ENCODE results near the gene MAN2A1. TPM values are rescaled to one million over a fixed set of nuclear protein-coding genes. Genes with fewer than 3 reads are reported as not detected.

The MAN2A1 gene
- total RNA-seq, 1 experiment from 2014 or later = 35.4 TPM

GRCh38 chr5:109694451-109694891 lies 4.7 kb downstream of the MAN2A1 start:
- POLR2A ChIA-PET = no interaction called here

More at GRCh38 chr5:109694451-109694891, 4.7 kb downstream of the MAN2A1 start:
- intact Hi-C loops (cut with micrococcal nuclease) = no loop called here
- H3K4me1 ChIP-seq (ENCODE audit: control insufficient read depth in 1 of 2, insufficient read depth in 2 of 2, low read length in 2 of 2) = peaks cover 4 to 11% of the 10 kb centered on the region in 2 experiments; a peak in 2 of 4 replicates
- H3K4me3 ChIP-seq (replicated peaks in 1 of 2; ENCODE audit: low read depth in 1 of 2, low read length in 2 of 2) = no peak overlapping the region
- H4K20me1 ChIP-seq (ENCODE audit: insufficient read depth) = no peaks in the 10 kb centered on the region
- RAD21 ChIA-PET (ENCODE audit: low non-redundant PET in 1 of 2, low total read pairs in 2 of 2, uncharacterized antibody in 2 of 2, unreplicated experiment in 2 of 2) = no interaction called here
- peaks cover 68% of the 10 kb centered on the region for H3K79me2 ChIP-seq (ENCODE audit: insufficient read depth, low read length)
- no peaks in the 10 kb centered on the region for H3K9me3 ChIP-seq (ENCODE audit: control insufficient read depth in 1 of 2, insufficient read depth in 1 of 2, low read depth in 1 of 2, low read length in 2 of 2)
- CTCF ChIA-PET = no interaction called here
- H2AFZ ChIP-seq (ENCODE audit: low read depth, low read length, poor library complexity, severe bottlenecking) = no peak overlapping the region
- H3K27me3 ChIP-seq (ENCODE audit: insufficient read depth, low read length) = no peaks in the 10 kb centered on the region
- TF ChIP-seq SP1 (IDR thresholded peaks at IDR 0.05; ENCODE audit: low read depth) = no peak
- TF ChIP-seq ZNF274 (IDR thresholded peaks at IDR 0.05; ENCODE audit: low read depth, low read length) = no peak
- TF ChIP-seq ZFX (IDR thresholded peaks at IDR 0.05) = no peak
- no peak for TF ChIP-seq REST (IDR thresholded peaks at IDR 0.05; ENCODE audit: low read depth)
- no peak for TF ChIP-seq SIN3A (IDR thresholded peaks at IDR 0.05; ENCODE audit: low read depth)
- TF ChIP-seq ELF1 (IDR thresholded peaks at IDR 0.05; ENCODE audit: borderline replicate concordance, low read depth) = no peak
- TF ChIP-seq JUND (IDR thresholded peaks at IDR 0.05) = no peak
- no peak for TF ChIP-seq POLR2AphosphoS5 (IDR thresholded peaks at IDR 0.05; ENCODE audit: low read depth, low read length)
- TF ChIP-seq TCF7L2 (IDR thresholded peaks at IDR 0.05; ENCODE audit: borderline replicate concordance, extremely low read depth, insufficient read depth, insufficient read length) = no peak
- TF ChIP-seq EZH2 (IDR thresholded peaks at IDR 0.05) = no peak
- TF ChIP-seq POLR2A (IDR thresholded peaks at IDR 0.05; ENCODE audit: borderline replicate concordance, extremely low read depth, insufficient read depth, insufficient read length) = no peak
- TF ChIP-seq SRF (IDR thresholded peaks at IDR 0.05; ENCODE audit: low read depth) = no peak
- H3K9ac ChIP-seq (ENCODE audit: low read length) = no peak overlapping the region
- no peak for DNase-seq (ENCODE audit: low read depth, low spot score)
- no peaks in the 10 kb centered on the region for H3K36me3 ChIP-seq (ENCODE audit: control insufficient read depth in 1 of 2, insufficient read depth in 2 of 2, low read length in 2 of 2)
- H3K27ac ChIP-seq (ENCODE audit: low read depth, low read length) = no peak overlapping the region
- no peak overlapping the region for H3K4me2 ChIP-seq (ENCODE audit: low read length)
- no peak for ATAC-seq
- BruUV-seq (replicated peaks) = no TSS peak
- H3K9me2 ChIP-seq (ENCODE audit: insufficient read depth) = no peaks in the 10 kb centered on the region

All from HCT116 (cell line).